GM08714 (cell line): Measurements from ENCODE around the gene PRKCSH.
"Not testable (repeated sequence)": the region's sequence is repeated elsewhere in the genome, so short reads cannot be mapped to it uniquely, and the experiment has no call there.

Experiments
- H3K4me3 ChIP-seq: fragments of 200-500 bp; sonication (Bioruptor generic); 2 replicates; pipeline ENCODE4 v1.5.1; 2014; ENCODE audit warnings: mild to moderate bottlenecking, low read length, inconsistent platforms
- ZNF274 ChIP-seq: IDR thresholded peaks from 2 replicates; pipeline ENCODE4 v1.6.1; 2012; ENCODE audit warnings: mild to moderate bottlenecking, low read depth, low read length

Gene PRKCSH

GRCh38 chr19:11473725-11474124 lies 38.3 kb downstream of the PRKCSH start:
- TF ChIP-seq ZNF274: no peak
- H3K4me3 ChIP-seq: no peak overlapping the region

- not testable (repeated sequence) for H3K4me3 ChIP-seq
Measured at GRCh38 chr19:11475343-11475742, 39.9 kb downstream of the PRKCSH start.

- TF ChIP-seq ZNF274: no peak
- H3K4me3 ChIP-seq: no peak overlapping the region
Measured at GRCh38 chr19:11475861-11476260, 40.4 kb downstream of the PRKCSH start.

- no peak overlapping the region for H3K4me3 ChIP-seq
- no peak for TF ChIP-seq ZNF274
Measured at GRCh38 chr19:11478167-11479089, 43.0 kb downstream of the PRKCSH start.

GRCh38 chr19:11479090-11479897 lies 43.9 kb downstream of the PRKCSH start:
- H3K4me3 ChIP-seq: no peak overlapping the region
- TF ChIP-seq ZNF274: no peak

- TF ChIP-seq ZNF274: no peak
- no peak overlapping the region for H3K4me3 ChIP-seq
Measured at GRCh38 chr19:11479898-11480714, 44.7 kb downstream of the PRKCSH start.

GRCh38 chr19:11480715-11481533 lies 45.5 kb downstream of the PRKCSH start, which contains the start of gene ELAVL3:
TSS of gene ELAVL3 (minus strand) at chr19:11481046. CDS start at chr19:11480608, 438 bp downstream.
- H3K4me3 ChIP-seq: no peak within 1 kb of the TSS
- no peak for TF ChIP-seq ZNF274

- no peak overlapping the region; the same call in 1 of the 2 replicates for H3K4me3 ChIP-seq
- TF ChIP-seq ZNF274: no peak
Measured at GRCh38 chr19:11481534-11482383, 46.3 kb downstream of the PRKCSH start.

- TF ChIP-seq ZNF274: no peak
- no peak overlapping the region; the same call in 1 of the 2 replicates for H3K4me3 ChIP-seq
Measured at GRCh38 chr19:11482384-11483050, 47.1 kb downstream of the PRKCSH start.

- TF ChIP-seq ZNF274: no peak
- H3K4me3 ChIP-seq: no peak overlapping the region
Measured at GRCh38 chr19:11483366-11484111, 48.1 kb downstream of the PRKCSH start.

- TF ChIP-seq ZNF274: no peak
- H3K4me3 ChIP-seq: no peak overlapping the region
Measured at GRCh38 chr19:11485245-11485837, 49.9 kb downstream of the PRKCSH start.
